Measurements from ENCODE around the gene PXDN.
"Not testable (repeated sequence)": the region's sequence is repeated elsewhere in the genome, so short reads cannot be mapped to it uniquely, and the experiment has no call there.

PXDN gene

GRCh38 chr2:1681017-1681318, 63.3 kb downstream of the PXDN start (continued):
- TF ChIP-seq REST (tag by site-specific recombination; IDR thresholded peaks at IDR 0.05) (no peak), KLF1 (tag by site-specific recombination; IDR thresholded peaks at IDR 0.05) (no peak), ZNF280D (tag by site-specific recombination; IDR thresholded peaks at IDR 0.05) (no peak), ZNF488 (tag by site-specific recombination; IDR thresholded peaks at IDR 0.05) (no peak), ZBTB1 (tag by site-specific recombination; IDR thresholded peaks at IDR 0.05) (no peak), ZNF239 (tag by site-specific recombination; IDR thresholded peaks at IDR 0.05) (no peak), ZNF555 (tag by site-specific recombination; conservative IDR thresholded peaks at IDR 0.05) (no peak), ZFP69B (tag by site-specific recombination; IDR thresholded peaks at IDR 0.05) (no peak)
- TF ChIP-seq, protein P1, sequence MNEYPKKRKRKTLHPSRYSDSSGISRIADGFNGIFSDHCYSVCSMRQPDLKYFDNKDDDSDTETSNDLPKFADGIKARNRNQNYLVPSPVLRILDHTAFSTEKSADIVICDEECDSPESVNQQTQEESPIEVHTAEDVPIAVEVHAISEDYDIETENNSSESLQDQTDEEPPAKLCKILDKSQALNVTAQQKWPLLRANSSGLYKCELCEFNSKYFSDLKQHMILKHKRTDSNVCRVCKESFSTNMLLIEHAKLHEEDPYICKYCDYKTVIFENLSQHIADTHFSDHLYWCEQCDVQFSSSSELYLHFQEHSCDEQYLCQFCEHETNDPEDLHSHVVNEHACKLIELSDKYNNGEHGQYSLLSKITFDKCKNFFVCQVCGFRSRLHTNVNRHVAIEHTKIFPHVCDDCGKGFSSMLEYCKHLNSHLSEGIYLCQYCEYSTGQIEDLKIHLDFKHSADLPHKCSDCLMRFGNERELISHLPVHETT (tag by site-specific recombination; IDR thresholded peaks at IDR 0.05) = no peak

DNA sequence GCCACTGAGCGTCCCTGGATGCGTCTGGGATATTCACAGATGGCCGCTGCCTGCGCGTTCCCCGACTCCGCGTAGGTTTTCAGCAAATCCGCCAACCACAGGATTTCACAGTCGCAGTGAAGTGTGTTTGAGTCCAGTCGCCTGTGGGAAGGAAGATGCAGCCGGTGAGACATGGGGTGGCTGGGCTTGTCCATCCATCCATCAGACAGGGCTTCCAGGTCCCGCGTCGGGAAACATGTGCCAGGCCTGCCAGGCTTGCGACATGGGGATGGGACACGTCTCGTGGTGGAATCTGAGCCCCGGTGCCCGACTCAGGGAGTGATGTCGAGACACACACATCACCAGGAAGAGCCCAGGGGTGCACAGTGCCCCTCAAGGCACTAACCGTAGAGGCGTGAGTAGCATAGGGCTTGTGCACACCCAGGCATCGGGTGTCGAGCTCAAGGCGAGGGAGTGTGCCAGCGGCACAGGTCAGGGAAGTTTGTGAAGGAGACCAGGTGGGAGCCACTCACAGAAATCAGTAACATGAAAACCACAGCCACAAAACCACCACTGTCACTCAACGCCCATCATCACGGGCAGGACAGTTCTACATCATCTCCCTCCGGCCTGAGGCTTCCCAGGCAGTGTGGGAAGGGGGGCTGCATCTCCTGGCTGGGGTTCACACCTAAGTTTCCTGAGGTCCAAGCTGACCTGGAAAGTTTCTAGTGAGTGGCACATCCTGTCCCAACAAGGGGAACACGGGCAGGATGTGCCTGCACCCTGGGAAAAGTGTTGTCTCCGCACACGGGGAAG, 63.9 kb downstream of the PXDN start:
- no peak for TF ChIP-seq ZNF350 (tag by site-specific recombination; IDR thresholded peaks at IDR 0.05)
- POLR2A ChIA-PET = no interaction called here
- CTCF ChIA-PET = interaction anchor here (0.6 to 0.7 kb wide), 2 partner anchors 41 to 88 kb away, joined by 3 read pairs; no protein-coding TSS in a partner anchor
- no peak overlapping the region for H3K4me3 ChIP-seq (ENCODE audit: low read depth, low read length)
- no peaks in the 10 kb centered on the region for H3K9me3 ChIP-seq (ENCODE audit: control insufficient read depth, insufficient read depth, low read depth, low read length)
- no peak overlapping the region for H3K27ac ChIP-seq (ENCODE audit: extremely low read depth, low read depth, low read length)
- H3K4me1 ChIP-seq (ENCODE audit: control insufficient read depth, insufficient read depth, low read length) = no peaks in the 10 kb centered on the region
- peaks cover 19 to 59% of the 10 kb centered on the region in 2 experiments for H3K36me3 ChIP-seq (ENCODE audit: control insufficient read depth in 2 of 2, insufficient read depth in 1 of 2, low read length in 2 of 2)

DNA sequence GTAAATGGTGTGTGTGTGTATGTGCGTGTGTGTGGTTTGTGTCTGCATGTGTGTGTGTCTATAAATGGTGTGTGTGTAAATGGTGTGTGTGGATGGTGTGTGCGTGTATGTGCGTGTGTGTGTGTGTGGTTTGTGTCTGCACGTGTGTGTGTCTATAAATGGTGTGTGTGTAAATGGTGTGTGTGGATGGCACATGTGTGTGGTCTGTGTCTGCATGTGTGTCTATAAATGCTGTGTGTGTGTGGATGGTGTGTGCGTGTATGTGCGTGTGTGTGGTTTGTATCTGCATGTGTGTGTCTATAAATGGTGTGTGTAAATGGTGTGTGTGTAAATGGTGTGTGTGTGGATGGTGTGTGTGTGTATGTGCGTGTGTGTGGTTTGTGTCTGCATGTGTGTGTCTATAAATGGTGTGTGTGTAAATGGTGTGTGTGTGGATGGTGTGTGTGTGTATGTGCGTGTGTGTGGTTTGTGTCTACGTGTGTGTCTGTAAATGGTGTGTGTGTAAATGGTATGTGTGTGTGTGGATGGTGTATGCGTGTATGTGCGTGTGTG, 64.8 kb downstream of the PXDN start:
- CTCF ChIA-PET = interaction anchor here (0.7 kb wide), 1 partner anchor 41 kb away, joined by 3 read pairs; no protein-coding TSS in a partner anchor
- H3K27ac ChIP-seq (ENCODE audit: extremely low read depth, low read depth, low read length); H3K4me1 ChIP-seq (ENCODE audit: control insufficient read depth, insufficient read depth, low read length); H3K4me3 ChIP-seq (ENCODE audit: low read depth, low read length); POLR2A ChIA-PET; H3K9me3 ChIP-seq (ENCODE audit: control insufficient read depth, insufficient read depth, low read depth, low read length): not testable (repeated sequence)
- peaks cover 19 to 67% of the 10 kb centered on the region in 2 experiments for H3K36me3 ChIP-seq (ENCODE audit: control insufficient read depth in 2 of 2, insufficient read depth in 1 of 2, low read length in 2 of 2)

All from HEK293 (cell line).